ENCODE measurements around the gene B4GALNT4. TPM values are rescaled to one million over a fixed set of nuclear protein-coding genes. Genes with fewer than 3 reads are reported as not detected.

The B4GALNT4 gene
- polyA plus RNA-seq, 2 of the 4 experiments (the other 2 are of a cell fraction): 5.3 to 27.5 TPM

DNA sequence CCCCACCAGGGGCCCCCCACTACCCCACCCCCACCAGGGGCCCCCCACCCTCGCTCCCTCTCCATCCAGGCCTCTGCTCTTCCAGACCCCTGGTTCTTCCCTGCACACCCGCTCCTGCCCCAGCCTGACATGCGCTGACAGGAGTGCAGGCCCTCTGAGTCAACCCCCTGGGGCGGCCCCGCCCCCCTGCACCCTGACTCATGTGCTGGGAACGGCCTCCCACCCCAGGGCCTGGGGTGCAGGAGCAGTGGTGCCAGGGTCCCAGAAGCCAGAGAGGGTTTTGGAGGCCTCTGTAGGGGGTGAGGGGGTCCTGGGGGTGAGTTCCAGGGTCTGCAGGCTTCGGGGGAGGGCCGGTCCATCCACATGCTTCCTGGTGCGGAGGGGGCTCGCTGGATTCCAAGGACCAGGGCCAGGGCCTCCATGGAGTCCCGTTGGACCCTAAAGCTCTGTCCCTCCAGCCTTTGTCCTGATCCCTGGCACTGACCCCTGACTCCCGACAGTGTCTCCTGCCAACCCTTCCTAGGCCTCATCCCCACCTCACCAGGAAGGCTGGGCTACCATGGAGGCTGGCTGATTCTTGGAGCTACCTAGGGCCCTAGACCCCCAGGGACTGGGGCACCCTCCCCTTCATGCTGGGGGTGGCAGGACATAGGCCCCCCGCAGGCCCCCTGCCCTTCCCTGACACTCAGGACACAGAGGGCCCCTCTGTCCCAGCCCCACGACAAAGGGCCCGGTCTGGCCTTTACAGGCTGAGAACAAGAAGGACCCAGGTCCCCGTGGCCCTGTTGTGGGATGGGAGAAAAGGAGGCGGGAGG is 24.1 kb downstream of the B4GALNT4 start:
- WGBS (ENCODE audit: missing lambda C conversion rate): 21% methylated on average over 5 of the region's 17 CpGs
- H3K4me3 ChIP-seq: peak overlapping the region; percentile 64
- ATAC-seq (peak; percentile 59 to 77), DNase-seq (ENCODE audit: low read depth in 1 of 2, low spot score in 1 of 2) (peak; percentile 77 to 97), FAIRE-seq (no peak)
- peaks cover 37% of the 10 kb centered on the region for H3K4me1 ChIP-seq
- ChIA-PET POLR2A (interaction anchor here (0.9 to 3.1 kb wide), 2 partner anchors 14 to 54 kb away, joined by 4 to 18 read pairs; no protein-coding TSS in a partner anchor), CTCF (interaction anchor here (0.9 to 1.9 kb wide), 7 partner anchors 13 to 126 kb away, joined by 3 to 10 read pairs (median 4); no protein-coding TSS in a partner anchor)
- H3K9me3 ChIP-seq: no peaks in the 10 kb centered on the region
- peak; percentile 38 for TF ChIP-seq POLR2A (IDR thresholded peaks at IDR 0.05; ENCODE audit: low read length)
- TF ChIP-seq HOXA7 (CRISPR knock-in tag; IDR thresholded peaks at IDR 0.05): no peak
- TF ChIP-seq NFE2L2 (conservative IDR thresholded peaks at IDR 0.05; ENCODE audit: low read length): no peak
- 0 out of 2 replicates have a peak, but pooled peaks have one; percentile 35 for TF ChIP-seq GATA3 (IDR thresholded peaks at IDR 0.05; ENCODE audit: borderline replicate concordance)
- no peak for TF ChIP-seq CHD4 (IDR thresholded peaks at IDR 0.05; ENCODE audit: borderline replicate concordance)
- no peak for TF ChIP-seq MYC (IDR thresholded peaks at IDR 0.05; ENCODE audit: borderline replicate concordance, low read length)
- no peak for TF ChIP-seq ZNF302 (CRISPR knock-in tag; IDR thresholded peaks at IDR 0.05)
- peak; percentile 60 for TF ChIP-seq FOSL2 (IDR thresholded peaks at IDR 0.05)
- TF ChIP-seq FOSL2 (CRISPR knock-in tag; IDR thresholded peaks at IDR 0.05): peak; percentile 92
- TF ChIP-seq SREBF2 (IDR thresholded peaks at IDR 0.05): no peak
- TF ChIP-seq, protein P1, sequence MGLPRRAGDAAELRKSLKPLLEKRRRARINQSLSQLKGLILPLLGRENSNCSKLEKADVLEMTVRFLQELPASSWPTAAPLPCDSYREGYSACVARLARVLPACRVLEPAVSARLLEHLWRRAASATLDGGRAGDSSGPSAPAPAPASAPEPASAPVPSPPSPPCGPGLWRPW (IDR thresholded peaks at IDR 0.05): no peak
- TF ChIP-seq, protein P2, sequence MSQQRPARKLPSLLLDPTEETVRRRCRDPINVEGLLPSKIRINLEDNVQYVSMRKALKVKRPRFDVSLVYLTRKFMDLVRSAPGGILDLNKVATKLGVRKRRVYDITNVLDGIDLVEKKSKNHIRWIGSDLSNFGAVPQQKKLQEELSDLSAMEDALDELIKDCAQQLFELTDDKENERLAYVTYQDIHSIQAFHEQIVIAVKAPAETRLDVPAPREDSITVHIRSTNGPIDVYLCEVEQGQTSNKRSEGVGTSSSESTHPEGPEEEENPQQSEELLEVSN (IDR thresholded peaks at IDR 0.05; ENCODE audit: borderline replicate concordance, low read depth): 0 out of 2 replicates have a peak, but pooled peaks have one; percentile 3
- TF ChIP-seq EHMT2 (IDR thresholded peaks at IDR 0.05; ENCODE audit: low read depth): no peak
- TF ChIP-seq MAFK (IDR thresholded peaks at IDR 0.05; ENCODE audit: partially characterized antibody): no peak
- no peak for TF ChIP-seq EP300 (IDR thresholded peaks at IDR 0.05)
- TF ChIP-seq HEYL (CRISPR knock-in tag; IDR thresholded peaks at IDR 0.05): no peak
- TF ChIP-seq RARB (CRISPR knock-in tag; IDR thresholded peaks at IDR 0.05): no peak
- TF ChIP-seq ZFP36 (IDR thresholded peaks at IDR 0.05; ENCODE audit: borderline replicate concordance, partially characterized antibody): no peak
- TF ChIP-seq, protein P3, sequence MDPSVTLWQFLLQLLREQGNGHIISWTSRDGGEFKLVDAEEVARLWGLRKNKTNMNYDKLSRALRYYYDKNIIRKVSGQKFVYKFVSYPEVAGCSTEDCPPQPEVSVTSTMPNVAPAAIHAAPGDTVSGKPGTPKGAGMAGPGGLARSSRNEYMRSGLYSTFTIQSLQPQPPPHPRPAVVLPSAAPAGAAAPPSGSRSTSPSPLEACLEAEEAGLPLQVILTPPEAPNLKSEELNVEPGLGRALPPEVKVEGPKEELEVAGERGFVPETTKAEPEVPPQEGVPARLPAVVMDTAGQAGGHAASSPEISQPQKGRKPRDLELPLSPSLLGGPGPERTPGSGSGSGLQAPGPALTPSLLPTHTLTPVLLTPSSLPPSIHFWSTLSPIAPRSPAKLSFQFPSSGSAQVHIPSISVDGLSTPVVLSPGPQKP (IDR thresholded peaks at IDR 0.05; ENCODE audit: low read depth, low read length): no peak
- no peak for TF ChIP-seq RAD21 (conservative IDR thresholded peaks at IDR 0.05 in 1 of 2, IDR thresholded peaks at IDR 0.05 in 1 of 2)
- TF ChIP-seq, protein P4, sequence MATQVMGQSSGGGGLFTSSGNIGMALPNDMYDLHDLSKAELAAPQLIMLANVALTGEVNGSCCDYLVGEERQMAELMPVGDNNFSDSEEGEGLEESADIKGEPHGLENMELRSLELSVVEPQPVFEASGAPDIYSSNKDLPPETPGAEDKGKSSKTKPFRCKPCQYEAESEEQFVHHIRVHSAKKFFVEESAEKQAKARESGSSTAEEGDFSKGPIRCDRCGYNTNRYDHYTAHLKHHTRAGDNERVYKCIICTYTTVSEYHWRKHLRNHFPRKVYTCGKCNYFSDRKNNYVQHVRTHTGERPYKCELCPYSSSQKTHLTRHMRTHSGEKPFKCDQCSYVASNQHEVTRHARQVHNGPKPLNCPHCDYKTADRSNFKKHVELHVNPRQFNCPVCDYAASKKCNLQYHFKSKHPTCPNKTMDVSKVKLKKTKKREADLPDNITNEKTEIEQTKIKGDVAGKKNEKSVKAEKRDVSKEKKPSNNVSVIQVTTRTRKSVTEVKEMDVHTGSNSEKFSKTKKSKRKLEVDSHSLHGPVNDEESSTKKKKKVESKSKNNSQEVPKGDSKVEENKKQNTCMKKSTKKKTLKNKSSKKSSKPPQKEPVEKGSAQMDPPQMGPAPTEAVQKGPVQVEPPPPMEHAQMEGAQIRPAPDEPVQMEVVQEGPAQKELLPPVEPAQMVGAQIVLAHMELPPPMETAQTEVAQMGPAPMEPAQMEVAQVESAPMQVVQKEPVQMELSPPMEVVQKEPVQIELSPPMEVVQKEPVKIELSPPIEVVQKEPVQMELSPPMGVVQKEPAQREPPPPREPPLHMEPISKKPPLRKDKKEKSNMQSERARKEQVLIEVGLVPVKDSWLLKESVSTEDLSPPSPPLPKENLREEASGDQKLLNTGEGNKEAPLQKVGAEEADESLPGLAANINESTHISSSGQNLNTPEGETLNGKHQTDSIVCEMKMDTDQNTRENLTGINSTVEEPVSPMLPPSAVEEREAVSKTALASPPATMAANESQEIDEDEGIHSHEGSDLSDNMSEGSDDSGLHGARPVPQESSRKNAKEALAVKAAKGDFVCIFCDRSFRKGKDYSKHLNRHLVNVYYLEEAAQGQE (IDR thresholded peaks at IDR 0.05): no peak
- no peak for TF ChIP-seq CBX8 (IDR thresholded peaks at IDR 0.05)
- no peak for TF ChIP-seq RFX5 (IDR thresholded peaks at IDR 0.05)
- no peak for TF ChIP-seq RCOR1 (IDR thresholded peaks at IDR 0.05; ENCODE audit: low read depth, low read length)
- TF ChIP-seq, protein P5, sequence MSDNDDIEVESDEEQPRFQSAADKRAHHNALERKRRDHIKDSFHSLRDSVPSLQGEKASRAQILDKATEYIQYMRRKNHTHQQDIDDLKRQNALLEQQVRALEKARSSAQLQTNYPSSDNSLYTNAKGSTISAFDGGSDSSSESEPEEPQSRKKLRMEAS (IDR thresholded peaks at IDR 0.05): peak; percentile 47
- H3K4me2 ChIP-seq: peak overlapping the region; percentile 95
- peak overlapping the region; percentile 98 to 99 for H3K27ac ChIP-seq
